GM18873 (cell line): ENCODE results near the gene CYTH2.
A peak's percentile ranks its signal among the peaks of the same experiment; 100 is the strongest.

ENCODE experiments used
- ATAC-seq: cut with Tn5 transposase; IDR thresholded peaks from one replicate; pipeline ENCODE4 v1.9.1; 2021; ENCODE audit warnings: mild to moderate bottlenecking, moderate library complexity, moderate number of reproducible peaks; ENCODE audit not compliant: unreplicated experiment, low FRiP score

Gene CYTH2

GRCh38 chr19:48469289-48469881, at the start of gene CYTH2:
TSS of gene CYTH2 (plus strand) at chr19:48469369. CDS start at chr19:48469508, 139 bp downstream.
- peak; percentile 10 for ATAC-seq

- no peak for ATAC-seq
Observed at GRCh38 chr19:48421548-48421947, 47.6 kb upstream of the CYTH2 start.

GRCh38 chr19:48424694-48425219, 44.4 kb upstream of the CYTH2 start:
- ATAC-seq: no peak

- ATAC-seq: no peak
Observed at GRCh38 chr19:48428670-48429069, 40.5 kb upstream of the CYTH2 start.

- ATAC-seq: no peak
Observed at GRCh38 chr19:48433337-48433736, 35.8 kb upstream of the CYTH2 start.

GRCh38 chr19:48436586-48436985, 32.6 kb upstream of the CYTH2 start:
- no peak for ATAC-seq

- ATAC-seq: no peak
Observed at GRCh38 chr19:48441360-48442050, 27.7 kb upstream of the CYTH2 start.

GRCh38 chr19:48442116-48443035, 26.8 kb upstream of the CYTH2 start:
- ATAC-seq: no peak

GRCh38 chr19:48443256-48443655, 25.9 kb upstream of the CYTH2 start:
- ATAC-seq: no peak

- ATAC-seq: no peak
Observed at GRCh38 chr19:48443731-48444128, 25.4 kb upstream of the CYTH2 start.

GRCh38 chr19:48444129-48444935, 24.8 kb upstream of the CYTH2 start:
- ATAC-seq: no peak

- ATAC-seq: no peak
Observed at GRCh38 chr19:48444936-48445200, 24.3 kb upstream of the CYTH2 start.

- ATAC-seq: peak; percentile 27
Observed at GRCh38 chr19:48445256-48445605, 23.9 kb upstream of the CYTH2 start.

- peak; percentile 71 for ATAC-seq
Observed at GRCh38 chr19:48445606-48446481, 23.3 kb upstream of the CYTH2 start, which contains the start of gene GRWD1. TSS of gene GRWD1 (plus strand) at chr19:48445983. CDS start at chr19:48446006, 23 bp downstream.

- ATAC-seq: no peak
Observed at GRCh38 chr19:48446579-48446978, 22.6 kb upstream of the CYTH2 start.

GRCh38 chr19:48448563-48448962, 20.6 kb upstream of the CYTH2 start:
- ATAC-seq: no peak

GRCh38 chr19:48450441-48450840, 18.7 kb upstream of the CYTH2 start:
- no peak for ATAC-seq

GRCh38 chr19:48450863-48451262, 18.3 kb upstream of the CYTH2 start:
- no peak for ATAC-seq

- ATAC-seq: no peak
Observed at GRCh38 chr19:48451624-48452023, 17.5 kb upstream of the CYTH2 start.
